ENCODE results near the gene GHR.
"Not testable (repeated sequence)": the region's sequence is repeated elsewhere in the genome, so short reads cannot be mapped to it uniquely, and the experiment has no call there.

Gene GHR

DNA sequence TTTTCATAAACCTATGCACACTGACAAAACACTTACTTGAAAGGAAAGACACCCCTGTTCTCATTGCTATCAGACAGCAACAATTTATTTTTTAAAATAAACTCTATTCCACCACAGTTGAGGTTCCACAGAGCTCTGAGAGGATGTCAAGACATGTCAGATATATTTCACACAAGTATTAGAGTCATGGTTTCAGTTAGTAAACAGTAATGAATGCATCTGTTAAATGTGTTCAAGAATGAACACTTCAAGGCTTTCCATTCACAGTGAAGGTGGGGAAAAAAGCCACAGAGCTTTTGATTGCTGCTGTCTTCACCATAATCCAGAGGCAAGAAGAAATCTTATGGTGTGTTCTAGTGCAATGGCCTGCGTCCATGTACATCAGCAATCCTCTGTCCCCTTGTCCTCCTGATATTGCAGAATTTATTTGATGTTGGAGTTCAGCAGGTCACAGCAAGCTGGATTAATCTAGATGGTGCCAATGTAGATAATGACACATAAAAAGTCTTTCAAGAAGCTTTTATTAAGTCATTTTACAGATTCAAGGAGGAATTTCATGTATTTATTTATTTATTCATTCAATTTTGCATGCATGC lies 146.8 kb downstream of the GHR start:
- no peak for DNase-seq (ENCODE audit: low read depth, low spot score)

DNA sequence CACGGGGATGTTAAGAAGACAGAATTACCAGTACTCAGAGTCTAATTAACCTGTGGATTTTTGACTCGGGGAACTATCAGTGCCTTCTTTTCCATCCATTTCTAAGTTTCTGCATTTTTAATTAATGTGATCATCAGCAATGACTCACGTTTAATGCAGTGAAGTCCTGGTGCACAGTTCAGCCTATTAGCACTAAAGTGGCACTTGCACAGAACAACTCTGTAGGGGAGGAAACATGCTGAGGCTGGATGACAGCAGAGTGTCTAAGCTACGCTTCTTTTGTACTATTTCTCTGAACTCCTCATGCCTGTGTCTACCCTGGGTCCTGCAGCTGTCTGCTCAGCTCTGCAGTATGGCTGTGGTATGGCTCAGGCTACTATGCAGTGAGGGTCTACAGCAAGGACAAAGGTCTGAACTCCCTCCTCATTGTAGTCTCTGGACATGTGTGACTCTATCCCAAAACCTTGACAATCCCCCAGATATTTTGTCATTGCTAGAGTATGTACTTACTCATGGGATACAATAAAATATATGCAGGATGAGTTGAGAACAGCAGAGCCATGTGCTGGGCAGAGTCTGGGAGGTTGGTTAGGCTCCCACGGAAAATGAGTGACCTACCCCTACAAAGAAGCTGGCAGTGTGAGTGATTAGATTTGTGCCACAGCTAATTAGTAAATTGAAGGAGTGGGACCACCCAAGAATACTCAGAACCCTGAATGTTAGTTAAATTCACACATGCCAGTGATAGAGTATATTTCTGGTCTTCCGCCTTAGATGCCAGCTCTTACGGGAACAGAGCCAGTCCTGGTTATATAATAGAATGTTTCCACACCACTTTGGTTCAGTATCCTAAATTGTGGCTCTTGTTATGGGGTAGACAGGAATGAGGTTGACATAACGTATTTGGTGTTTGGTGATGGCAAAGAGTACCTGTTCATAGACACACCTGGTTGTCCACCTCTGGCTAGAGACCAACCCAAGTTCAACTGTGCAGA lies 148.0 kb downstream of the GHR start:
- peak; percentile 19 for DNase-seq (ENCODE audit: low read depth, low spot score)

DNA sequence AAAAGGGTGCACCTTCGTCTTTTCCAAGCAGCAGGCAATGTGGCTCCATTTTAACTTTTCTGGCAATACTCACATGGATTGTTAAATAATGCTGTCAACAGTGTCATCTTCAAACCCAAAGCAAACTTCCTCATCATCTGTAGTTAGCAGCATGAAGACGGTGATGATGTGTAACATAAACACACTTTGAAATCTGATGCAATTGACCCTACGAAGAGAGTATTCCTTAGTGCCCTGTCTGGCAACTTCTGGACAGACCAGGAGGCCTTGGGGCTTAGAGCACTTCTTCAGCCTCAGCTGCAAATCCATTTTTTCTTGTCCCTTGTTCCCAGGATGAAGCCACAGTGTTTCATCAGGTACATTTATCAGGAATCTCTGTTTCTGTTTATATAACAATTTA lies 149.1 kb downstream of the GHR start:
- no peak for DNase-seq (ENCODE audit: low read depth, low spot score)

DNA sequence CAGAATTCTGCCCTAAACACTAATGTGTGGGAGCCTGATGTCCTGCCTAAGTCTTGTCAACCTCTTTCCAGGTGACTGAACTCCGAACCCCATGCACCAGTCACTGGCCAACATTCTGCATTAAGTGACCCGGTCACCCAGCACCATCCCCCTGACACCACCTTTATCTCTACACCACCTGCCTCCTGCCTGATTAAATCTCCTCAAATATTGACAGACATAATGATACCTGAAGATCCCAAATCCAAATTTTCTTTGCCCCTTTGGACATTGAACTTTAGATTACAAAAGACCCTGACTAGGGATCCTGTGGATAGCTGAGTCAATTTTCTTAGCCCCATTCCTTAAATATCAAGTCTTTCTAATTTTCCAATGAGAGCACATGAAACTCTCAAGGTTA lies 150.1 kb downstream of the GHR start:
- DNase-seq (ENCODE audit: low read depth, low spot score), result no peak

DNA sequence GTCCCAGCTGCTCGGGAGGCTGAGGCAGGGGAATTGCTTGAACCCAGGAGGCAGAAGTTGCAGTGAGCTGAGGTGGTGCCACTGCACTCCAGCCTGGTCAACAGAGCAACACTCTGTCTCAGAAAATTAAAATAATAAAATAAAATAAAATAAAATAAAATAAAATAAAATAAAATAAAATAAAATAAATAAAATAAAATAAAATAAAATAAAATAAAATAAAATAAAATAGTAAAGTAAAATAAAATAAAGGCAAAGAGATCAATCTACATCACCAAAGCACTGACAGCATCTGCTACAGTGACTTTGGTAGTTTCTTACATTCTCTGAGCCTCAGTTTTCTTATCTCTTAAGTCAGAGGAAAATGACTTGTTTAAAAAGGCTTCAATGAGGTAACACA lies 152.7 kb downstream of the GHR start:
- DNase-seq (ENCODE audit: low read depth, low spot score), result not testable (repeated sequence)

DNA sequence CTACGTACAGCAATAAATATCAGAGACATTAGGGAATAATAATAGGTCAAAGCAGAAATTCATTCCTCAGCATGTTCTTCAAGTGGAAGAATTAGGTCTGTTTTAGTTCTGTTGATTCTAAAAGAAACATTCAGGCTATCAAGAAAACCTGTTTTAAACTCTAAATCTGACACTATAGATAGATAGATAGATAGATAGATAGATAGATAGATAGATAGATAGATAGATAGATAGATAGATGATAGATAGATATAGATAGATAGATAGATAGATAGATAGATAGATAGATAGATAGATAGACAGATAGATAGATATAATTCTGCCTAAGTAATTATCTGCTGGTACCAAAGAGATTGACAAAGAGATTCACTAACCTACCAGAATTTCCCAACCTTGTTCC lies 155.7 kb downstream of the GHR start:
- DNase-seq (ENCODE audit: low read depth, low spot score), result not testable (repeated sequence)

DNA sequence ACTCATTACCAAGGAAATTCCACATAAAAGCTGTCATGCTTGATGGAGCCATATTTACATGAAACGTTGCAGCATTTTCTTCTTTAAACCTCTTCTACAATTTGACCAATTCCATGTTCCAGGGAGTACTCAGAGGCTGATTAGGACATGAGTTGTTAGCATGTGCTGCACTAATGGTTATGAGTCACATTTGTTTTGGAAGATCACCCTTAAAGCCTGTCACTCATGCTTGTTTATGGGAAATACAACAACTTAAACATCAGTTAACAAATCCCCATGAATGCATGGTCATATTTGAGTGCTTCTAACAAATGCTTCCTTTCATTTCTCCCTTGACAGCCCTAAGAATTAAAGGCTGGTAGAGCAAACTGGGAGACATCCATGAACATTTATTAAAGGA lies 156.1 kb downstream of the GHR start:
- DNase-seq (ENCODE audit: low read depth, low spot score), result no peak

DNA sequence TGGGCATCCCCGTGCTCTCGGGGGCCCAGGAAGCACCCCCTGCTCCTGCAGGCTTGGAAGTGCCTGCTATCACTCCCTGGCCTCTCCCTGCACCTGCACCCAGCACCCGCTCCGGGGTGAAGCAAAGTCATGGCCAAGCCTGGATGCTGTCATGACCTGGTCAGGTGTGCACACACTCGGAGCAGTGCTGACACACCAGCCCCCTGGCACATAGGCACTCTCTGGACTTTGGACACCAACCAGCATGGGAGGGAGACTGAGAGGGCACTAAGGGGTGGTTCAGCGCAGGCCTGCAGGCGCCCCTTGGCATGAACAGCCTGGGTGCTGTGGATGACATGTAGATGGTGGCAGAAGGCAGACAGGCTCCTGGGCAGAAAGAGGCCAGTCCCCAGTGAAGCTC lies 158.6 kb downstream of the GHR start:
- DNase-seq (ENCODE audit: low read depth, low spot score), result no peak

DNA sequence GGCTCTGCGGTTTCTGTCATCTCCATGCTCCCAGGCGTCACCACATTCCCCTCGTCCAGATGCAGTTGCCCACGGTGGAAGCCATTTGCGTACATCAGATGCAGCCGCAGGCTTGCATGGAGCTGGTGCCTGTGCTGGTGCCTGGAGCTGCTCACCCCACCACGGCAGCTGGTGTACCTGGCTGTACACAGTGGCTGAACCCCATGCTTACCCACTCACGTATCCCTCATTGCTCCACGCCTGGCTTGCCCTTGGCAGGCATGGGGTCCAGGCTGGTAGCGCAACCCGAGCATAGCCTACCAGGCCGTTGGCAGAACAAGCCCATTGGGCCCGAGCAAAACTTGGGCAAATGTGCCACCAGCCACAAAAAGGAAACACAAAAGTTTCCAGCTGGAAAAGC lies 159.5 kb downstream of the GHR start:
- DNase-seq (ENCODE audit: low read depth, low spot score), result no peak

DNA sequence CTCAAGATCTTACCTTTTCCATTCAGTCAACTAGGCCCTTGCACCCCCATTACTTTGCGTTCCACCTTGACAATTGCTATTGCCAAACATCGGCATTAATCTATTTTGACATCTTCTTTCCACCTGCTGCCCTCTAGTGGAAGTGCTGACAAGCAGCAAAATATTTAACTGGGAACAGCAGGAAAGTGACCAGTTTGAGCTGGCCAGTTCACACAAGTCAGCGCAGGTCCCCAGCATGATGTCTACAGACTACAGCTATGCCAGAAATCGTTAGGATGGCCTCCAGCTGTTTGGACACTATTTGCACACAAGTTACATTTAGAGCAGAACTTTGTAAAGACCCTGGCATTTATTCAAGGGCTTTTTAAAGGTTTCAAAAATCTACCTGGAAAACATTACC lies 160.1 kb downstream of the GHR start:
- DNase-seq (ENCODE audit: low read depth, low spot score), result peak; percentile 64

DNA sequence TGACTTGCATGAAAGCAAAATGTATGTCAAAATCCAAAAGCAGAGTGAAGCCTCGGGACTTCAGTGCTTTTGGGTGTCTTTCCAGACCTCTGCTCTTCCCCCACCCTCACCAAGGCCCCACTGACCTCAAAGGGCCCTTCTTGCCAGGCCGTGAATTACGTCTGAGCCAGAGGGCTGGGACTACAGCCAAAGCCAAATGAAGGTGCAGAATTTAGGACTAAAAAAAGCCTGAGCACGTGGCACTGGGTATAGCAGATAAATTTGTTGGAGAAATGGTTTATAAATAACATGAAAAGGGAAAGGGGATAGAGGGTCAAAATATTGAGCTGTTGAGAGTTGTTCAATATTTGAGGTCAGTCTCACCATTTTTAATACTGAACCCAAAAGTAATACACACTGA lies 163.4 kb downstream of the GHR start:
- peak; percentile 7 for DNase-seq (ENCODE audit: low read depth, low spot score)

DNA sequence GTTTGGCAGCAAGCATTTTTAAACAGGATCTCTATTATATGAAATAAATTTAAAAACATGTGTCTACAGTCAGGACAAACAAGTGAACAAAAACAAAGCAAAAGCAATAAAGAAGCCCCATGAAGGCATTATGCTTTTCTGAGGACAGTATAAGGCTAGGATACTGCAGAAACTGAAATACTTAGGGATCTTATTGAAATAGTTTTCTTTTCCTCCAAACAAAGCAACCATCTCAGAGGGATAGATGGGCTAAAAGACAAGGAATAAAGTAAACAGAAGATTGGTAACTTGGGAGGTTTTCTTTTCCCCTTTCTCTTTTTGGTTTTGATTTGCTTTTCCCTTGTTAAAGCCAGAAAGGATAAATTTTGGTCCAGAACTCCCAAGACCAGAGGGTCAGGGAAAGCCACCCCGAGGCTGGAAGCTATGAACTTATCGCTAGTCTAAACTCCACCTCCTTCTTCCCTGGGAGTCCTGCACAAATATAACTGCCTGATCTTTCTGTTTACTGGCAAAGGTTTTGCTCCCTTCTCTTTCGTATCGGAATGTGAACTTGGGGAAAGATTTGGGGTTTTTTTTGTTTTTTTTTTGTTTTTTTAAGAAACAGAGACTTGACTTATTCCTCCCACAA lies 164.0 kb downstream of the GHR start:
- DNase-seq (ENCODE audit: low read depth, low spot score), result no peak

DNA sequence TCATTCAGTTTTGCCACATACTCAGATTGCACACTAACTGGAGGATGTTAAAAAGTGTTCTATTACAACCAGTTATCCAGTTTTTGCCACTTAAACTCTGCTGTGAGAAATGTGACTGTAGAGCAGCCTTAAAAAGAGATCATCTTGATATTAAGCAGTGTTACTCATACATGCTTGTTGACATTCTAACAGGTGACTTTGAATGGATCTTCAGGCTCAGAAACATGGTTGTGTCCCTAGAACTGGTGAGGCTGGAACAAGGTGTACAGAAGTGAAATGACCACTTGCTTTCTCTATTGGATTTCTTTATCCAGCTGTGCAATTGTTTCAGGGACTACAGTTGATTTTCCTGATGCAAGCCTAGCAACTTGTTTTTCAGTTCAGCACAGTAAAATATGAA lies 167.3 kb downstream of the GHR start:
- no peak for DNase-seq (ENCODE audit: low read depth, low spot score)

DNA sequence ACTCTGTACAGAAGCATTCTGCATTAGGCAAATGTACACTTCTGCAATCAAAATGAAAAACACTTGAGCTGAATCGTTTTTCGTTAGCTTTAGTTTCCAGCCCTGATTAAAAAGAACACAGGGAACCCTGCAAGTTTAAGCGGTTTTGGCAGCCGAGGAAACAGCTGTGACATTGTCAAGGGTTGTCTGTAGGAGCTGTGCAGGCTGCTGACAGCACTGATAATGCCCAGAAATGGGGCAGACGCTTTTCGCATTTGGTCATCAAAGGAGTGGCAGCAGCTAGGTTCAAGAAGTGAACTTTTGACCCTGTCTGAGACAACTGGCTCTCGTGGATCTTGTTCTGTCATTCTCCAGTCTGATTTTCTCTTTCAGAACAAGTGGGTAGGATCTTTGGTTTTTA lies 167.8 kb downstream of the GHR start:
- DNase-seq (ENCODE audit: low read depth, low spot score), result peak; percentile 13

DNA sequence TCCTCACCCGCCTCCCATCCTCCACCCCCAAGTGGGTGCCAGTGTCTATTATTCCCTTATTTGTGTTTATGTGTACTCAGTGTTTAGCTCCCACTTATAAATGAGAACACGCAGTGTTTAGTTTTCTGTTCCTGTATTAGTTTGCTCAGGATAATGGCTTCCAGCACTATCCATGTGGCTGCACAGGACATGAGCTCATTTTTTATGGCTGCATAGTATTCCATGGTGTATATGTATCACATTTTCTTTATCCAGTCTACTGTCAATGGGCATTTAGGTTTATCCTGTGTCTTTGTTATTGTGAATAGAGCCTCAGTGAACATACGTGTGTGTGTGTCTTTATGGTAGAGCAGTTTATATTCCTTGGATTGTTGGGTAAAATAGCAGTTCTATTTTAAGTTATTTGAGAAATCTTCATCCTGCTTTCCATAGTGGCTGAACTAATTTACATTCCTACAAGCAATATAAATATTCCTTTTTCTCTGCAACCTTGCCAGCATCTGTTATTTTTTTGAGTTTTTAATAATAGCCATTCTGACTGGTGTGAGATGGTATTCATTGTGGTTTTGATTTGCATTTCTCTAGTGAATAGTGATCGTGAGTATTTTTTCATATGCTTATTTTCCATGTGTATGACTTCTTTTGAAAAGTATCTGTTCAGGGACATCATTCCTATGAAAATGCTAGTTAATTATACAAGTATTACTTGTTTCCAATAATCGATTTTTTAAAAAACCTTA lies 169.3 kb downstream of the GHR start:
- no peak for DNase-seq (ENCODE audit: low read depth, low spot score)

DNA sequence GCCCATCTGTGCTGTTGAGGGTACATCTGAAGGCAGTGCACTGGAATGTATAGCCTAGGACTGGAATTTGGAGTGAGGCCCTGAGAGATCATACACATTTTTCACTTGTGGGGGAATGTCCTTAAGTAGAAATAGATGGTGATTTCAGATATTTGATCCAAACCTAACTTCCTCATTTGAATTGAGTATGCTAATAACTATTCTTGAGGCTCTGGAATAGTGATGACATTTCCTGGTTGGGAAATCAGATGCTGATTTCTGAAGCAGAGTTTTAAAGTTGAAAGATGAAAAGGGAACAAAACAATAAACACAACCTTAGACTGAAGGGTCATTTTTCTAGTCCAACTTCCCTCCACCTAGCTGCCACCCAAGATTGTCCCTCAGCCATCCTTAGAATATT lies 170.4 kb downstream of the GHR start:
- DNase-seq (ENCODE audit: low read depth, low spot score), result no peak

DNA sequence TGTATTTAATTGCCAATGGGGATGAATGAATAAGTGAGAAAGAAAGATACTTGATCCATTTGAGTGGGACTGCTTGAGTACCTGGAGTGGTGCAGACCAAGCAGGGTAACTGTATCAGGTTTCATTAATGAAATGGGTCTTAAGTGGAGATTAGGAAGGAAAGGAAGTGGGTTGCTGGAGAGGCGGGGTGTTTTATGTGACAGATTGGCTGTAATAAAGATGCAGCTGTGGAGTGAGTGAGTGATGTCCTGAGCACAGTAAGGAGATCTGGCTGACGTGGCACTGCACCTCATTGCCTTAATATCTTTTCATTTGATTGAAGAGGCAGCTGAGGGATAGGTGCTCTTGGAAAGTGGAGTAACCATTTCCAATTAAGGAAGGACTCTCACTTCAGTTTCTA lies 172.4 kb downstream of the GHR start:
- DNase-seq (ENCODE audit: low read depth, low spot score), result no peak

DNA sequence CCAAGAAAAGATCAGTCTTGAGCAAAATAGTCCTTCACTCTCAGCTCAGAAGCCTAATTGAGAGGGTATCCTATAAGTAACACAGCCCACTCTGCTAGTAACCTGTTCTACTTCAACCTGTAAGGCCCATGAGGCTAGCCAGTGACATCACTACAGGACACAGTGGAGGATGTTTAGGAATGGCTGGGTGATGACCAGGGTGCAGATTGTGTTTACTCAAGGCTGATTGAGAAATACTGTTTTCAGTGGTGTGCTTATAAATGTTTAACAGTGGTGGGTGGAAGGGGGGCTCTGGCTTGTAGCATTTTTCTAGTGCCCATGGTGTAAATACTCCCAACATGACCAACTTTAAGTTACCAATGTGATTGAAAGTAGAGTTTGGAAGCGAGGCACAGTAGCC lies 173.6 kb downstream of the GHR start:
- no peak for DNase-seq (ENCODE audit: low read depth, low spot score)

DNA sequence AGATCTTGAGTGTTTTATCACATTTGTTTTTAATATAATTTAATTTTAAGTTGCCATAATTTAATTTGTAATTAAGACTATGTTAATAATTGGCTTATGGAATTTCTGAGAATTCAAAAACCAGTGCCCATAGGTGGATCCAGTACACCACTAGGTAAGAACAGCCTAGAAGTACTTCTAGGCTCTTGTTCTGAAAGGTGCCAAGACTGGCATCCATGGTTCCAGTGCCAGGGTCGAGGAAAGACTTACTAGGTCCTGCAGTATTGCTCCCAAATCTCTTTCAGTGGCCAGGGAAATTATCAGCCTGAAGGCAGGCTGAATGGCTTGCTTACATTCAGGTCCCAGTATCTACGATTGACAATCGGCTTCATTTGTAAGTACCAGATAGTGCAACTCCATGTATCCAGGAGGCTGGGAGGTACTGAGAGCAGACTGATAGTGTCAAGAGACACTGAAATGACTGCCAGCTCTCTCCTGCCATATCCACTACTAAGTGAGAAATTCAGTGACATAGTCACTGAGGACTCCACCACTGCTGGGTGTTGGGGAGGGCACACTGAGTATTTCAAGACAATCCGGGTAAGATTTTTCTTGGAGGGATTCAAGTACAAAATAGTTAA lies 174.2 kb downstream of the GHR start:
- DNase-seq (ENCODE audit: low read depth, low spot score), result no peak

DNA sequence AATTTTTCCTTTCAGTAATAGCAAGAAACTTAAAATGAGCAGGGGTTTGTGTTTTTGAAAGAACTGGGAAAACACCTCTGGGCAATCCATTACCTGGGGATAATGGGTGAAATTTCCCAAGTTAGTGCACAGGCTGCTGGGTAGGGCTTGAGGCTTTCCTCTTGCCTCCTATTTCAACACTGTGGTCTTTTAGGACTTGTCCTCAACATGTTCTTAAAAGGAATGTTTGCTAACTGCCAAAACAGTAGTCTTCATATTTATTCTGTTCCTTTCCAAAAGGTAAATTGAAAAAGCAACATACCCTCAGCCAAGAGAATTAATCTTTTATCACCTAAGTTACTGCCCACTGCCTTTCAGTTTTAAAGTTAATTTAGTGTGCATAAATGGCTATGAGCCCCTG lies 175.1 kb downstream of the GHR start:
- no peak for DNase-seq (ENCODE audit: low read depth, low spot score)

DNA sequence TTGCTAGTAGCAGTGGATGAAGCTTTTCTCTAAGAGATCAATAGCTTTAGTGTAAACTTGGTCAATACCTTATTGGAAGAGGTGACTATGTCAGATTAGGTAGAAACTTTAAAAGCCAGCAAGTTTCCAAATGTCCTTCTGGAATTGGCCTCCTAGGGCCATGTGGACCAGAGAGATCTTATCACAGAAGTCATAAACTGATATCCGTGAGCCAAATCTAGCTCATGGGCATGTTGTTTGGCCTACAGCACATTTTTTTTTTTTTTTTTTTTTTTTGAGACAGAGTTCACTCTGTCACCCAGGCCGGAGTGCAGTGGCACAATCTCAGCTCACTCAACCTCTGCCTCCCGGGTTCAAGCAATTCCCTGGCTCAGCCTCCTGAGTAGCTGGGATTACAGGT lies 175.9 kb downstream of the GHR start:
- DNase-seq (ENCODE audit: low read depth, low spot score), result no peak

DNA sequence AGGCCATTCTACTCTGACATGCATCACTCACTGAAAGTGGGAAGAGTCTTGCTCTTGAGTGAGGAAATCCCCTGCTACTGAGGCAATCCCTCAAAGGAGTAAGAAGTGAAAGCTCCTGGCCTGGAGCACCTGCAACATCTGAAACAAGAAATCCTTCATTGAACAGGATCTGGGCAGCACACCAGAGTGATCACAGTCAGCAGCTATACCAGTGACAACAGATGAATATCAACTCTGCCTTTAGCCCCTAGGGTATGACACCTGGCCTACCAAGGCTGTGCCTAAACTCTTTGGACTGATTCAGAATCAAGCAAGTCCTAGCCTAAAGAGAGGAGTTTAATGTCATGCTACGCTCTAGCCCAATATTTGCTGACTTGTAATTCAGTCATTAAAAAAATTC lies 177.2 kb downstream of the GHR start:
- no peak for DNase-seq (ENCODE audit: low read depth, low spot score)

Data from astrocyte of the hippocampus (primary cell).